NCI-H2227 (cell line): ENCODE data around the gene SDSL.

Source experiments
- DNase-seq: peaks from one replicate; lab custom pipeline; 2025; ENCODE audit not compliant: unreplicated experiment; lab: John Stamatoyannopoulos, UW

SDSL gene

GRCh38 chr12:113467502-113468364 lies 45.6 kb downstream of the SDSL start:
- DNase-seq = no peak

DNA sequence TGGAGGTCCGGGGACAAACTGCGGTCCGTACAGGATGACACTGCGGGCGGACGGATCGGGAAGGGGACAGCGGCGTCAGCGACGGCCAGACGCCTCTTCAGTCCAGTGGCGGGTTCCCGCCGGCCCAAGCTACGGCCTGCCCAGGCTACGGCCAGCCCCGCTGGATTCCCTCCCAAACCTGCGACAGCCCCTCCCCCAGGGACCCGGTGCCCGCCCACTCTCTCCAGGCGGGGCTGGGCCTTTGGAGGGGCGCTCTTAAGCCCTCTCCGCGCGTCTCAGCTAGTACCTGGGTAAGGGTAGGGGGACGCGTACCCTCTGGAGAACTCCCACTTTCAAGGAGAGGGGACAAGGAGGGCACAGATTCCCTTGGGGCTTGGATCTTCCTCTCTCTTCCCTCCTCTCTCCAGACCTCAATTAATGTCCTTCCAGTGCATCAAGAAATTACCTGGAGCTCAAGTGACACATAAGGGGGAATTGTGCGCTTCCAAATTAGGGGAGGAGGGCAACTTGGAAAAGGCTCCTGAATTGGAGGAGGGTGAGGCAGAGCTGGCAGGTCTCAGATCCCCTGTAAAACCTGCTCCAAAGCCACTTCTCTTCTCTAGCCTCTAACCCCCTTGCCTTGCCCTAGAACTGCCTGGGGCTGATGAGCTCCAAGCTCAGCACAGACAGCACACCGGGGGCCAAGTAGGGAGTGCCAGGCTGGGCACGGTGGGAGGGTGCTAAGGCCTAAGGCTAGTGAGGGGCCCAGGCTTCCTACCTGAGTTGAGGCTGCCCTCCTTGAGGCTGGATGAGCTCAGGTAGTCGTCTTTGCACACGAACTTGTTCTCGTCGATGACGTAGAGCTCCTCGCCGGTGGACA lies 46.4 kb downstream of the SDSL start:
- no peak for DNase-seq

DNA sequence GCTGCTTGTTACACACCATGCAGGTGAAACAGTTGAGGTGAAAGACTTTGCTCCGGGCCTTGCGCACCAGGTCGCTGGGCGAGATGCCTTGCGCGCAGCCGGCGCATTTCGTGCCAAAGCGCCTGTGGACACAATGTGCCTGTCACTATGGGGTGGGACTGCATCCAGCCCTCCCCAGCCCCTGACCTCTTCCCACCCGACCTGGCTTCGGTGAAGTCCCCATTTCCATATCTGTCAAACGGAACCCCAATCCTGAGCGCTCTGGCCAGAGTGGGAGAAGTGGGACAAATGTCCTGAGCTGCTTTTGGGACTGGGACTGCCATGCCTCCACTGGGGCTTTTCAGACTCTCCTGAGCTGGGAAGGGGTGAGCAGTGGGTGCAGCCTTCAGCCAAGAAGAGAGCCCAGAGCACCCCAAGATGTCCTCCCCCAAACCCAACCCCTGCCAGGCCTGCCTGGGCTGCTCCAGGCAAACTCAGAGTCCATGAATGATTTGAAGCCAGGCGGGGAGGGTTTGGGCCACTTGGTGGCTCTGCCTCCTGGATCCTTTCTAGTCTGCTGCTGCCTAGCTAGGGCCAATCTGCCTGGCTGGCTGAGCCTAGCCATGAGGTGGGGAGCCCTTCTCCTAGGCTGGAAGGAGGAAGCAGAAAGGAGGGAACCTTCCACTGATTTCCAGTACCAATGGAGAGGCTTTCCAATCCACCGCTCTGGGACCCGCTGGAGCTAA lies 47.2 kb downstream of the SDSL start:
- no peak for DNase-seq

GRCh38 chr12:113469949-113470743 lies 48.0 kb downstream of the SDSL start:
- DNase-seq = no peak

DNA sequence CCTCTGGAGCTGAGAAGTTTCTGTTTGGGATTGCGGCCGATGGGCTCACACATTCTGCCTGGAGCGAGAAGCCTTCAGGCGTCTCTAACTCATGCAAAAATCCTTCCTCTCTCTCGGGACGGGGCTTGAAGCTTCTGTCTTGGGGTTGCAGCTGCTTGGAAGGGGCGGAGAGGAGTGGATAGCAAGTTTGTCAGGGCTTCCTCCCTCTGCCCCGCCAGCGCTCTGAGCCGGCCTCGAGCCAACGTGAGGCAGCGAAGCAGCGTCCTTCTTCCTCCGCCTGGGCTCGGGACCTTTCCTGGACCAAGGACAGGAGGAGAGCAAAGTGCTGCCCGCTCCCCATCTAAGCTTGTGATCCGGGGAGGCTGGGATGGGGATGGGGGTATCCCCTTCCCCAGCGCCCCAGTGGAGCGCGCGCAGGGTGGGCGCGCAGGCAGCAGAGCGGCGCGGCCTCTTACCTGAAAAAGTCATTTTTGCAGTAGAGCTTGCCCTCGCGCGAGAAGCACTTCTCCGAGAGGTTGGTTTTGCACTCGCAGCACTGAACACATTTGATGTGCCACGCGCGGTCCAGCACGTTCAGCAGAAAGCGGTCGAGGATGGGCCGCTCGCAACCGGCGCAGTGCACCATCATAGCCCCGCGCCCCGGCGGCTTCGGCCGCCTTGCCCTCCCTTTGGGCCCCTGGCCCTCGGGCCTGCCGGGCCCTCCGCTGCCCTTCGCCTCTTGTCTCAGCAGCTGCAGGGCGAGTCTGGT lies 48.9 kb downstream of the SDSL start:
- no peak for DNase-seq

- DNase-seq = peak; percentile 64
Observed at GRCh38 chr12:113471619-113472171, 49.5 kb downstream of the SDSL start, which contains the start of gene LHX5. LHX5 (minus strand) TSS chr12:113471871; CDS start chr12:113471498, 373 bp downstream.

DNA sequence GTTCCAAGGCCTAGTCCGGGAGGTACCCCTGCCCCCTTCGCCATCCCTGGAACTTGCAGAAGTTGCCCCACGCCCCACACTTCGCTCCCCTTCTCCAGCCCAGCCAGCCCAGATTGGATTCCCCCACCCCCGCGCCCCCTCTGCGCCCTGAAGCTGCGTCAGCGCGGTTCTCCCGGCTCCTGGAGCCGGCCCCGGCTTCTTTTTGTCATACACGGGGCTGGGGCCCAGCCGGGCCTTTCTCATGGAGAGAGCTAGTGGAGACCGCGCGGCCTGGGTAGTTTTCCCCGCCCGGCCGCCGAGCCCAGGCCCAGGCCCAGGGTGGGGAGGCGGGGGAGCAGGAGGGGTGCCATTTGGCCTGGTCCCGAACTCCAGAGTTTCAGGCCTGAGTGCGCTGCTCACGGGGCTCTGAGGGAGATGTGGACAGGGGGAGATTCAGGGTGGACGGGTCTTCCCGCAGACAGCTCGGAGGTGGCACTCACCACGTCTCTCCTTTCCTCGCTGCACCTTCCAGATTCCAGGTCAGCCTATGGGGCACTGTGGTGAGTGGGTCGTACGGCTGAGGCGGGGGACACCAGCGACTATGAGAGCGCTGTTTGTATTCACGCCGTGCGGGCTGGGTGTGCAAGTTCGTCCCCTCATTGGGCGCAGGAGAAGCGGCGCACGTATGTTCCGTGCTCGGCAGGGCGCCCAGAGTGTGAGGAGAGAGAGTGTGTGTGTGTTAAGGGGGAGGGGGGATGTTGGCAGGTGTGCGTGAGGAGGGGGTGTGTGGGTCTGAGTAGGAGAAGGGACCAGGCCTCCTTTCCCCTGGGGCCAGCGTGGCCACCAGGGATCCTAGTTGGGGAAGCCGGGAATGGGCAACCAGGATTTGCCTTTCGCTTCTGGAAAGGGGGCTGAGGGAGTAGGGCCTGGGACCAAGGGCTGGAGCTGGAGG lies 50.3 kb downstream of the SDSL start:
- no peak for DNase-seq

DNA sequence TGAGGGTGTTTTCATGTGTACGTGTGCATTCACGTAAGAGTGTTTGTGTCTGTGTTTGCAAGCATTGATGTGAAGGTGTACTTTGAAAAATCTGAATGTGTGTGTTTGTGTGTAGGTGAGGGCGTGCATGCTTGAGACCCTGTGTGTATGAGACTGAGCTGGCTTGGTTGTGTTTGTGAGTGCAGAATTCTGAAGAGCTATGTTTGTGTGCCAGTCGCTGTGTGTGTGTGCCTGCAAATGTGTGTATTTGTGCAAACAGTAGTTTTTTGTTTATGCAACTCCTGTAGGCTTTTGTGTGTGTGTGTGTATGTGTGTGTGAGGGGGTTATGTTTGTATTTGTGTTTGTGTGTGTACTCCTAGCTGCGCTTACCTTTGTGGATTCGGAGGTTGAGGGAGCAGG lies 51.2 kb downstream of the SDSL start:
- no peak for DNase-seq

DNA sequence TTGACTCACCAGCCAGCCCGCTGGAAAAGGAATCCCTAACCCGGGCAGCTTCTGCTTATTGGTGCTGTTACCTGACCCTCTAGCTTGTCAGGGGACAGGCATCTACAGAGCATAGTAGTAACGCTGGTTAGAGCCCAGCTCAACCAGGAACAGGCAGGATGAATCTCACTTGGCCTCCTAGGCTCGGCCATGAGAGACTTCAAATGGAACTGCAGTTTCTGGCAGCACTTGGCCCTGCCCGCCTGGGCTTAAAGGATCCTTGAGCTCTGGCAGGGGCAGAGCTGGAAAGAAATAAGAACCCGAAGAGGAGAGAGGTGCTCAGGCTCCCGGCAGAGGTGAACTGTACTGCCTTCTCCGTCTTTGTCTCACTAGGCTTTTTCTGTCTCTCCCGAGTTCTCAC lies 51.8 kb downstream of the SDSL start:
- no peak for DNase-seq

DNA sequence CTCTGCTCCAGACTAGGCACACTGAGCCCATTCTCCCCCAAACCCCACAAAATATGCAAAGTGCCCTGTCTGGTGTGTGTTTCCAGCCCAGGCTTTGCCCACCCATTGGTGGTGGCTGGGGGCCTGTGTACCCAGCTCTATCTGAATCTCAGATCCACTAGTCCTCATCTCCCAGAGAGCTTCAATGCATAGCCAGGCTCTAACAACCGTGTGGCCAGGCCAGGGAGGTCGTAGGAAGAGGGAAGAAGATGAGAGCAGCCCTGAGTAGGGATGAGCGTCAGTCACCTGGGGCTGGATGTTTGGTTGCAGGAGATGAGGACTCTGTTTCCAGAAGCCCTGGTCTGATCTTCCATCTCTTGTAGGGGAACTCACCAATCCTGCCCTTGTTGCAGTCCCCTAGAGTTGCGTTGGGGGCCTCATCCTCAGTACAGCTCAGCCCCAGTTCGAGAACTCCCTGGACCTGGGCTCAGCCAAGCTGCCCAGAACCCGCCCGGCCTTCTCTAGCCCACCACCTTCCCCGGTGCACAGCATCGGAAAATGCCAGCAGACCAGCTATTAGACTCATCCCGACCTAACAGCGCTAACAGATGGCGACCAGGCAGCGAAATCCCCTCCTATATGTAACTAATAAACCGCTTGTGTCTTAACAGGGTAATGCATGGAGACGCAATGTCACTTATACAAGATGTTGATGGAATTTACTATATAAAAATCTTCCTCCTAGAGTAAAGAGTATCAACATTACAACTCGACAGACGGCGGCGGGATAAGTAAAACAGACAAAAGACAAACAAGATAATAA lies 52.7 kb downstream of the SDSL start:
- DNase-seq = no peak

GRCh38 chr12:113475451-113476175 lies 53.4 kb downstream of the SDSL start:
- no peak for DNase-seq

DNA sequence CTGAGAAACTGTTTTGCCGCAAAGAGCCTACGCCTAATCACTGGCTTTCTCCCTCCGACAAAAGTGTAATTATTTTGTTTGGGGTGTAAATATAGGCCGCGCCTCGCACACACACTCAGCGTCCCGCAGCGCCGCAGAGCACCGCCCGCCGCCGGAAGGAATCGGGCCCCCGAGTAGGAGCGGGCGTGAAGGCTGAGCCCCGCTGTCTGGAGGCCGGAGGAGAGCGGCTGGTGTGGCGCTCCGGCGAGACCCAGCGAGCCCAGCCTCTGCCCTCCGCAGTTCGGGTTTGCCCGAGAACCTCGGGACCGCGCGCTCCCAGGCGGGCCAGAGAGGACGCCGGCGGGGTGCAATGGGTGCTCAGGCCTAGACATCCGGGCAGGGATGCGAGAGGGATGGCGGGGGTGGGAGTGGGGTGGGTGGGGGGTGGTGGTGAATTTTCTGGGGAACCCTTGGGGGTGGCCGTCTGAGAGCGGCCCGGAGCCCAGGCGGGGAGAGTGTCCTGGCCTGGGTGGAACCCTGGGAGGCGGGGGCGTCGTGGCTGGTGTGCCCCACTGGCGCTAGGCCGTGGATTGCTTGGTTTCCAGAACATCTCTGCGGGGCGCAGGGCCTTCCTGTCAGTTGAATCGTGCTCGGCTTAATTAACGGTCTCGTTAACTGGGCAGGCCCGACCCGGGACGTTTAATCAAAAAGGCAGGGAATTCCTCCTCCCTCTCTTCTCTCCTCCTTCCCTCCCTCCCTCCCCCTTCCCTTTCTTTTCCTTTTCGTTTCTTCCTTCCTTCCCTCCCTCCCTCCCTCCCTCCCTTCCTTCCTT lies 54.2 kb downstream of the SDSL start:
- DNase-seq = peak; percentile 35

DNA sequence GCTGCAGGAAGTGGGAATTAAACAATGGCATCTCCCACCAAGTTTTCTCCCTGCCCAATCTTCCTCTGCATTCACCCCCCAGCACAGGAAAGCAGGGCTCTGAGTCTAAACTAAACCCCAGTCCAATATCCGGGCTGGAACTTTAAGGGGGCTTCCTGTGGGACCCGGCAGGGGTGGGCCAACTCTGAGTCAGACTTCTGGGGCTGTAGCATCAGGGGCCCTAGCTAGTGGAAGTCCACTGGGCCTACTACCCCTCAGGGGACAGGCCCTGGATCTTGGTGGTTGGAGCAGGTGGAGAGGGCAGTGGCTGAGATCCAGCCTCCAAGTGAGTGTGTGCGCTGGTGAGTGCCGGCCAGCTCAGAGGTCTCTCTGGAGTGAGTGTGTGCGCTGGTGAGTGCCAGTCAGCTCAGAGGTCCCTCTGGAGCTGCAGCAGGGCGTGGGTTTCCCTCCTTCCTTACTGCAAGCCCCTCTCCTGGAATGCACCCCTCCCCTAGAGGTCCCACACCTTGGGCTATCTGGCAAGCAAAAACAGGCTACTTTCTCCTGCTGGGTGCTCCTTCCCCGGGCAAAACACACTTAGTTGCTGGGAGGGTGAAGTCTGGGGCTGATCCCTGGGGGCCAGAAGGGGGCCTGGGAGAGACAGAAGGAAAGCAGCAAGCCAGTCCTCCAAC lies 55.1 kb downstream of the SDSL start:
- DNase-seq = no peak

DNA sequence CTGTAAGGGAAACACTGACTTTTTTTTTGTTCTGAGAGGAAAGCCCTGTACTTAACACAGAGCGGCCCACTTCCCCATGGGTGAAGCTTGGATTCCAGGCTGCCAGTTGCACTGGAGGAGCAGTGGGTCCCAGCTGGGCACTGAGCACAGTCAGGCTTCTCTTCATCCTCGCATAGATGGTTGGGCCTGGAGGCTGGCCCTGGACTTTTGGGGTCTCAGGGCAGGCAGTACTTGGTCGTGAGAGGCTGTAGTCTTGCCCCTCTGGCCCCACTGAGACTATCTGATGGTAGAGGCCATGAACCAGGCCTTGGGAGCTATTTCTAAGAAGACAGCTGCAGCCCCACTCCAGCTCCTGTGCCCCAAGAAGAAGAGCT lies 55.6 kb downstream of the SDSL start:
- no peak for DNase-seq

GRCh38 chr12:113478351-113479011 lies 56.3 kb downstream of the SDSL start:
- DNase-seq = no peak
